HG03060 (cell line): ENCODE data around the gene RAPGEF5.
A peak's percentile ranks its signal among the peaks of the same experiment; 100 is the strongest.

Source experiments
- ATAC-seq: cut with Tn5 transposase; IDR thresholded peaks from one replicate; pipeline ENCODE4 v1.9.1; 2021; ENCODE audit warnings: low read depth, moderate number of reproducible peaks; ENCODE audit not compliant: unreplicated experiment

Gene RAPGEF5

DNA sequence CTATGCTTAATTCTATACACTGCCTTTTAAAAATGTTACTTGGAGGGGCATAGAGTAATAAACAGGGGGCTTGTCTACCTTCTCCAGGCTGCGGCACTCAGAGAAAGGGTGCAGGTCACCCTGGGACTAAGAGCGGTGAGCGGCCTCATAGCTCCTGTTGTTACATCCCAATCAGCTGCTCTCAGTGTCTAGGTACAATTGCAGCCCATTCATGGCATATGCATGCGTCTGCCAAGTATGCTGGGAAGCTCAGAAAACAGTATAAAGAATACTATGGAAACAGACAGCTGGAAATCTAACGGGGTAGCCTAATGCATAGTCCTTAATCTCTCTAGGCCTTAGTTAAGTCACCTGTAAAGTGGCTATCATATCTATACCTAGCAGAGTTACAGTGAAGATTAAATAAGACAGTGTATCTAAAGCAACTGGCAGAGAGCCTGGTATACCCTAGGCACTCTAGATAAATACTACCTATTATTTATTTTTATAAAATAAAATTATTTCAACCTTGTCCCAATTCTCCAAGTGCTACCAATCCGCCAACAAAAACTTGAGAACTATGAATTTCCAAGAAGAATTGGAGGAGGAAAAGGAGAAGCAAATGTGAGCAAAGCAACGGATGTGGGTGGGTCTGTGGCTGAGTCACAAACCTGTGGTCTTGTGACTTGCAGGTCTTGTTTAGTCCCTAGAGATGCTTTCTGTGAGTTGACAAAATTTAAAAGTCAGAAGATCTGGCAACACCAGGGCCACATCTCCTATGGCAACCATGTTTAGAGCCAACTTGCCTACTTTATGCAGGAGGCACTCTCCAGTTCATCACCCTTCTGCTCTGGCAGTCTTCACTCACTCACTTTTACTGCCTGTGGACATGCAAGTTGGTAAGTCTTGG, 183.0 kb downstream of the RAPGEF5 start:
- ATAC-seq, result peak; percentile 98

DNA sequence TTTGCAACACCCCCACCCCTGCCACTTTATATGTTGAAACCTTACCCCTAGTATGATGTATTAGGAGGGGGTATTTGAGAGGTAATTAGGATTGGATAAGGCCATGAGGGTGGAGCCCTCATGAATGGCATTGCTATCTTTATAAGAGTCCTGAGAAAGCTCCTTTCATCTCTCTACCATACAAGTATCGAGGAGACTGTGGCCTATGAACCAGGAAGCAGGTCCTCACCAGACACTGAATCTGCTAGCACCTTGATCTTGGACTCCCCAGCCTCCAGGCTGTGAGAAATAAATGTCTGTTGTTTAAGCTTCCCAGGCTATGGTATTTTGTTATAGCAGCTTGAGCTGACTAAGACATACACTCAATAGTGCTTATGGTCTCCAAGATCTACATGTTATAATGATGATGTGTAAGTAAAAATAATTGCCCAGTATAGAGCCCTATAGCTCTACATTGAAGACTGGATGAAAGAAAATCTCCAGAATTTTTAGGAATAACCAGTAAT, 188.8 kb downstream of the RAPGEF5 start:
- no peak for ATAC-seq

DNA sequence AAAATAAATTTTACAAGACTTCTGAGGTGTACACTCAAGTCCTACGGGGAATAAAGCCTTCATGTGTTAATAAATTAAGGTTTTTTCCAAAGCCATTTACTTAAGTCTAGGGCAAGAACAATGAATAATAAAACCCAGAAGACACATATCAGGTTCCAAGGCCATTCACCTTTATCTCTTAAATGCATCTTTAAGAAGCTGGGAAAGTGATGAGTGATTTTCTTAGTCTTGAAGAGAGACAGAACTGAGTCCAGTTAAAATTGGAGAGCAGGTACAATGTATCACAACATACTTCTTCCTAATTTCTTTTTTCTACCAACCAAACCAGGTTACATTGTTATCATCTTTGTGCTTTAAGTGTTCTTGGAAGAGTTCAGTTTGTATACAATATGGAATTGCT, 189.5 kb downstream of the RAPGEF5 start:
- ATAC-seq, result no peak

DNA sequence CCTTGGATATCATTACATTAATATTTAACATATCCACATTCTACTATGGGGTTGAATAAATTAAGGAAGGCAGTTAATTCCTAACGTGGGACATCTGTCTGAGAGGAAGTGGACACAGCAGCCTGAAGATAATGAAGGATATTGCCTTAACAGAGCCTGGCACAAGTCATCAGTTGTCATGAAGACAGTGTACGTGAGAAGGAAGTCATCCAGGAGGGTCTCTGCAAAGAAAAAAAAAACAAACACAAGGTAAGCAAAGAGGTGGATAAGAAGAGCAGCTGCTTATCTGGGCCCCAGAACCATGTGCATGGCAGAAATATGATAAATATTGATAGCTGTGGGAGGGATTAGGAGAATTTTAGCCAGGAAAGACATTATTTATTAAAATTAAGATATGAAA, 190.0 kb downstream of the RAPGEF5 start:
- ATAC-seq, result no peak

DNA sequence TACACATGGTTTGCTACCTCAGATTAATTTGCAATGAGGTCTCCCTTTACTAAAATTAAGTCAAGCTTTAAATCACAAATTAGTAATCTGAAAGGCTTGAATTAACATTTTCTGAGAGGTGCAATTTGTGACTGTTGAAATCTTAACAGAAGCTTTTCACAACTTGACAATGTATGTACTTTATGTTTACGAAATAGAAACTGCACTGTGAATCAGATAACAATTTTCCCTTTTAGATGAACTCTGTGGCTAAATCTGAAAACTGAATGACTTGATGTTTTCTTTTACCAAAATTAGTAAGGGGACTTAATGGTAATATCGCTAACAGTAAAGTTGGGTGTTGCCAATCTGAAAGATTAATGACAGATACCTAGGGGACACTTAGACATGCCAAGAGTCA, 197.6 kb downstream of the RAPGEF5 start:
- no peak for ATAC-seq

DNA sequence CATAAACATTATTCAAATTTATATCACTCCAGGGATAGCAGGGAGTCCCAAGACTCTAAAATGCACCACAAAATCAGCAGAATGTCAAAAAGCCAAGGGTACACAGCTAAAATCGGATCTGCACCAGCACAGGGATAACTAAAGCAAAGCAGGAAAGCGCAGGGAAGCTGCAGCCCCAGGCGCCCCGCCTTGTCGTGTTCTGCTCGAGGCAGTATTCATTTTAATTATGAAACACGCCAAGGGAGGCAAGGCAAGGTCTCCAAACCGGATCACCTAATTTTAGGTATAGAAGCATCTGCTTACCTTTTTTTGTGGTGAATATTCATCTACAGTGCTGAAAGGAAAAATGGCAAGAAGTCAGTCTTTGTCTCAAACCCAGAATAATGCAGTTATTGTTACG, 199.4 kb downstream of the RAPGEF5 start:
- ATAC-seq, result no peak

DNA sequence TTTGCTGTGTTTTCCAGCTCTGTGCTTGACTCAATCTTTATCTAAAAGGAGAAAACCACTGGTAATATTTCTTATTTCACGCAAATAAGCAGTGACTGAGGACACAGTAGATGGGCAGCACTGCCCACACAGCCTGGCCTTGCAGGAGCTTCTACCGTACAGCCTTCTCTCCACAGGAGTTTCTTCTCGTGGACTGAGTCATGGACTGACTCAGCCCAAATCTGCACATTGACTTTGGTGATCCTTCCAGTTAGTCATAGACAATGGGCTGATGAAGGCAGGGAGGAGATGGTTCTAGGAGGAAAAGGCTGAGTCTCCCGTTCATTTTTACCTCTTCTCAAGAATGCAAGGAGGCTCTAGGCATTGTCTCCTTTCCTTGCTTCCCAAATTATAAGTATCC, 200.7 kb downstream of the RAPGEF5 start:
- no peak for ATAC-seq

DNA sequence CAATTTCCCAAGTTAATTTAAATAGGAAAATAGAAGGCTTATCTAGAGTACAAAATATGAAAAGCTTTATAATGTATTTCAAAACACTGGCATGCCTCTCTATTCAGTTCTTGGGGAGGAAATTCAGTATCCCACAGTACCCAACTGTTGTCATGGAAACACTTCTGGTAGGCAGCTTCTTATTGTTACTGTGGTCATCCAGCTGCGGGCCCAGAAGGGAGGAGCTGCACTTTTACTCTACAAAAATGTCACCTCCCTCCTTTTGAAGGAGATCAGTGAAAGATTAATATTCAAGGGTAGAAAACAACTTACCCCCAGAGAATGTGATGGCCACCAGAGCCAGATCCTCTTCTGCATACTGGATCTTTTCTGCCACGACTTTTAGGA, 202.8 kb downstream of the RAPGEF5 start:
- ATAC-seq, result no peak

DNA sequence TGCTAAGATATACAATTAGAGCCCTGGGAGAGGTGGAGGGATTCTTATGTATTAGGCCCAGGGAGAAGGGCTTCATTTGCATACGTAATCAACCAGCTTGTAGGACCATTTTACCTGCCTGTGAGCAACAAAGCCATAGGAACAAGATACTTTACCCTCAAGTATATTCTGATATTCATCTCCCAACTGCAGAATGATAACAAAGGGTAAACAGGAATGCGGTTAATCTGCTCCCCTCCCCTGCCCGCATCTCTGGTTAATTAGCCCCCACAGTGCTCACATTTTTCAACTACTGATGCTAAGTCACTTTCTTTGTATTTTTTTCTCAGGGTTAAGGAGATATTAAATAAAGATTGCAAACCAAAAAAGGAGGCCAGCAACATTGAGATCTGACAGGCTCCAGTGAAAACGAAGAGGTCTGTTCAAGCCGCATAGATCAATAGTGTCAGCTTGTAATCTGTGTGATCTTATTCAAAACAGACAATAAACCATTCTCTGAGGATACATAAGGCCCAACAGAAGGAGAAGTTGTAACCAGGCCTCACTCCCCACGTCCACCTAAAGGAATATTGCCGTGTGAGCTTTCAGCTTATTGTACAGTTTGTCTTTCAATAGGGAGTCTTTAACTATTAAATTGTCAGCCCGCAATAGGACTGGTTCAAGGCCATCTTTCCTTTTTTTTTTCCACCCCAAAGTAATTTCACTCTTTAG, 203.4 kb downstream of the RAPGEF5 start:
- no peak for ATAC-seq

DNA sequence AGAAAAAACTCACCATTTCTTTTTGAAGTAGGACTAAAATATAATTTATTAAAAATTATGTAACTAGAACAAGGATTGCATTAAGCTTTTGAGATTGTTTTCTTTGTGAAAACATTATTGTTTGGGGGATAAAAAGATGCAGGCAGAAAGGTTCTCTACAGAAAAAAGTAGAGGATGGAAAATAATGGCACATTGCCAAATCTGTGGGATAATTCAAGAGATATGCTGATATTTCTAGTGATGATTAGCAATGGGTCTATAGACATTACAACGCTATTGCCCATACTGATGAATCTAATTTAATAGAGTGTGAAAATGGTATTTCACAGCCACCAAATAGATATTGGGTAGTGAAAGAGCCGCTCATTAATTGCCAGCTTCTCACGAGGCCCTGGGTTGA, 204.3 kb downstream of the RAPGEF5 start:
- no peak for ATAC-seq

DNA sequence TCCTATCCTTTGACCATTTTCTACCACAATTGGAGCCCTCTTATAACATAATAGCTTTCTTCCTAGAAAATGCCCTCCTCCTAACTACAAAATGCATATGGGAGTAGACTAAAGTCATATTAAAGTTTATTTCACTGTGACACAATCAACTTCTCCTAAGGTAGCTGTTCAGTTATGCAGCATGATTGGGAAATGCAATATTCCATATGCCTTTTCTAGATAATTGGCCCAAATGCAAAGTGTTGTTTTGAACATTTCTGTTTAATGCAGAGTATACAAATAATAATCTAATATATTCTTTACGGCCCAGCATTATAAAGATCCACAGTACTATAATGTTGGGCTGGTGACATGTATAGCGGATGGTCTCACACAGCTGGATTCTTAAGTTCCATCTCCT, 205.1 kb downstream of the RAPGEF5 start:
- no peak for ATAC-seq

DNA sequence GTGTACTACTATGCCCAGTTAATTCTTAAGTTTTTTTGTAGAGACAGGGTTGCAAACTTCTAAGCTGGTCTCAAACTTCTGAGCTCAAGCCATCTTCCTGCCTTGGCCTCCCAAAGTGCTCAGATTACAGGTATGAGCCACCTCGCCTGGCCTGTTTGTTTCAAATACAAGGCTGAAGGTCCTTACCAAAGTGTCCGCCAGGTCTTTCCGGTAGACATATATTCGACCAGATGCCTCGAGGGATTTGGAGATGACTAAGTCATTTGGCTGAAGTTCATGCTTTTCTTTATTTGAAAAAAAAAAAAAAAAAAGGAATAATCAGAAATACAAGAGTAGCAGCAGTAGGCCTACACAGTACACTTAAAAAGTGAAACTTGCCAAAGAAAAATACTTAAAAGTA, 206.7 kb downstream of the RAPGEF5 start:
- no peak for ATAC-seq

DNA sequence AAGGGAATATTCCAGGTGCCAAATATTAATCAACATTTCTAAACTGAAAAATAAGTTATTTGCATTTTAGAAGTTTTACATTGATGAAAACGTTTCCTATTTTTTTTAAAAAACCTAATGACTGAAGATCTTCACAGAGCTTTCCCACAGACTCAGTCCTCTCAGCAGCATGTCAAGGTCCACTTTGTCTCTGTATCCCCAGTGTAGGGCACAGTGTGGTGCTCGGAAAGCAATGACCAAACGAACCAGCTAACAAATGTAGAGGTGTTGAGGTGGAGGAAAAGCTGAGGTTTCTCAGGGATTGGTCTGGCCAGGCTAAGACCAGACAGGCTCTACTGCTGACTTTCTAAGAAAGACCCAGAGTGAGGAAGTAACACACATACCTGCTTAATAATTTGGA, 209.1 kb downstream of the RAPGEF5 start:
- no peak for ATAC-seq

DNA sequence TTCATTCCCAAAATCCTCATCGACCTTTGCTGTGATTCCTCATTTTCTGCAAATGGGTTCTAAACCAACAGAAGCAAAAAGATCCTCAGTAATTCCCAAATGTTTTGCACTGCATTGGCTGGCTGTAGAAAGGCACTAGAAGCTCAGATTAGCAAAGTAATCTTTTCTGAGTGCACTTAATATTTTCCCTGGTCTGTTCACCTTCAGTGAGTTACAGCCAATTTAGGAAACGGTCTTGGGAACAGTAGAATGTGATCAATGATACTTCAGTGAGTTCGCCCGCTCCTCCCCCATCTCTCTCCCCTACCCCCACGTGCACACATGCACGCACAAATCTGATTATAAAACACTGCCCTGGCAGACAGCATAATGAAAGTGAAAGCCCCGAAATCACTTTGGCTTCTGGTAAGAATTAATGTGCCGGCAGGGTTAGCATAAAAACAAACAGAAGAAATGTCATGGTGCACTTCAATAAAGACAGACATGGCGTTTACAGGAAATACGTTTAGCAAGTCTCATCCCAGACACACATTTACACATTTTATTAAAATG, 209.9 kb downstream of the RAPGEF5 start:
- no peak for ATAC-seq

DNA sequence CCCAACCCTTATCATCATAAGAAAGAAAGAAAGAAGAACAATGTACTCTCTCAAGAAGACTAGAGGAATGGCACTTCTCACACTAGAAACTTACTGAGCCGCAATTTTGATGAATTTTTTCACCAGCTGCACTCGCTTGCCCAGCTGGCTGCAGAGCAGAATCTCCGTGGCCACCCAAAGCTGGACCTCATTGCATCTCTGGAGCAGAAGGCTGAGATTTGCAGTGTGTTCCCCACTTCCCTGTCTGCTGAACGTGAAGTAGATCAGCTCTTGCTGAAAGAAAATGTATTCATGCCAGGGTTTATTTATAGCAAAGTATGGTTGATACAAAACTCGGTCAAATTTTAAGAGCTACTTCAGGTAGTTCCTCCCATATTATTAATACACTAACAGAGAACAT, 212.0 kb downstream of the RAPGEF5 start:
- no peak for ATAC-seq

DNA sequence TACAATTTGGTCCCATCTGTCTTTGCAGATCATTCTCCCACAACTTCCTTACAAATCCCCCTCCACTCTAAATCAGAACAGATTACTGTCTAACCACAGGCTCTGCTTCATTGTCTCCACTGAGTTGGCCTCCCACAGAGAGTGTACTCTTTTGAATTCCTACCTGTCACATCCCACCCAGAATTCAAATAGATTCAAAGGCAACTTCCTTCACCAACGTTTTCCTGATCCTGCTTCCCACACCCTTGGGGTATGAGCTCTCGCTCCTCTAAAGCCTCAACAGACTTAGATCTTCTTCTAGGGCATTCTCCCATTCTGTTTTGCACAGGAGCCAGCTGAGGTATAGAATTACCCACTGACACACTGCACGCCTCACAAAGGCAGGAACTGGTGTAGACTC, 213.5 kb downstream of the RAPGEF5 start:
- no peak for ATAC-seq

DNA sequence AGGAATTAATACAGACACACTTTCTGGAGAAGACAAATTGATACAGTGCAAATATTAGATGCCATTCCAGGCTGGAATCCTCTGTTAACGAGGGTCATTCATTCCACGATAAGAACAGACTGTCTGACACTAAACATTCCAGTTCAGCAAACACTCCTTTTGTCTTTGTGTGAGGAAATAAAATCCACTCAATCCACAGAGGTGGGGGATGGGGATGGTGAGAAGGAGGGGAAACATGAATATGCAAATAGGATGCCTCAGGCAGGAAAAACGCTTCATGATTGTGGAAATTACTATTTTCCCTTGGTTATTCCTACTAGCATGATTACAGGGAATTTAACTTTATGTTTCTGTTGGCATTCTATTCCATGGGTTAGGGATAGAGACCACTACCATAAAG, 214.4 kb downstream of the RAPGEF5 start:
- no peak for ATAC-seq

DNA sequence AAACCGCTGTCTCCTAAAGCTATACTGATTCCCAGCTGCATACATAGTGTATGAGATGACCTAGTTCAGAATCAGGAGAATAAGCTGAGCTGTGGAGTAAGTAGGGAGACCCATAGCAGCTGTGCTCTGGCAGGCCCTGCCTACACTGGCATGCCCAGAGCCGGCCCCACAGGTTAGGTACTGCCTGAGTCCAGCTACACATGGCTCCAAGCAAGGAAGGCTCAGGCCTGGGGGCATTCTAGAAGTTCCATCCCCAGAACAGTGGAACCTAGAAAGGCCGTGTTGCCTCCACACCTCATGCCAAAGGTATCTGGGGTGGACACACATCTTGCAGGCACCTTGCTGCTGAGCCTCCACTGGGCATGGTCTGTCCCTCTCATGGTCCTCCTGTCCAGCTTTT, 215.6 kb downstream of the RAPGEF5 start:
- no peak for ATAC-seq

DNA sequence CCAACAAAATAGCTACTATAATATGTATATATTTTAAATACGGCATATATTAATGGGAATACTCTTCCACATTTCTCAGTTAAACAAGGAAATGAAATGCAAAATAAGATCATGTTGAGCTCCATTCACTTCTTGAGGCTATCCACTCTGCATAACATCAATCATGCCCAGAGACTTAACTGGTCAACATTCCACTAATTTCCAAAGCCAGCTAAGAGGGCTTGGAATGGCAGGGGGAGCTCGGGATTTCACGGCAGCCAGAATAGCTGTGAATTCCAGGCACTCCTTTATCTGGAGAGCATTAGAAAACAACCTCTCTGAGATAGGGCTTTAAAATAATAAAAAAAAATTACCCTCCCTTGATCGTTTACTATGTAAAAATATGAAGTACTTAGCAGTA, 216.4 kb downstream of the RAPGEF5 start:
- no peak for ATAC-seq

DNA sequence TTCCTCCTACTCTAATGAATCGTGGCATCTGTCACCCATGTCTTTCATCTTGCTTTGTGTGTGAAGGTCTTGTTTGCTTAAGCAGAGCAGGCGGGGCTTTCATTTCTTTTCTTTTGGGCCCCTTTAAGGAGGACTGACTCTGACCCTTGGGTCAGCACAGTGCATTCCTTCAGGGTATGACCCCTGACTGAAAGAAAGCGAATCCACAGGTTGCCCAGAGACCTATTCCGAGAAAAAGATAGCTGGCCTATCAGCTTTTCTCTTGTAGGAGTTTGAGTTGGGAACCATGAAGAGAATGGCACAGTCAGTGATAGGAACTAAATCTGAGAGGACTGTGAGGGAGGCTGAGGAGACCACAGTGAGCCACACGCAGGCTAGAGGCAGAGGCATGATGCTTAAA, 218.1 kb downstream of the RAPGEF5 start:
- no peak for ATAC-seq

DNA sequence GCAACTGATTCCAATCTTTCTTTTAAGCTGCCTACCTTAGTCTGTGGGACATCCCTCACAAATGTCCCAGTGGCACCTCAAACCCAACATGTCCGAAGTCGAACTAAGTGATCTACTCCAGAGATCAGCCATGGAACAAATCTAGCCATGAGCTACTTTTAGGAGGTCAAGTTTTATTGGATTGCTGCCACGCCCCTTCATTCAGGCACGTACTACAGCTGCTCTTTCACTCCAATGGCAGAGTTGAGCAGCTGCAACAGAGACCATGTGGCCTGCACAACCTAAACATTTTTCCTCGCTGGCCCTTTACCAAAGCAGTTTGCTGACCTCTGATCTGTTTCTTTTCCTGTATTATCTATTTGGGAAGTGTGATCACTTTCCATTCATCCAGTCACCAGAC, 218.8 kb downstream of the RAPGEF5 start:
- ATAC-seq, result no peak

DNA sequence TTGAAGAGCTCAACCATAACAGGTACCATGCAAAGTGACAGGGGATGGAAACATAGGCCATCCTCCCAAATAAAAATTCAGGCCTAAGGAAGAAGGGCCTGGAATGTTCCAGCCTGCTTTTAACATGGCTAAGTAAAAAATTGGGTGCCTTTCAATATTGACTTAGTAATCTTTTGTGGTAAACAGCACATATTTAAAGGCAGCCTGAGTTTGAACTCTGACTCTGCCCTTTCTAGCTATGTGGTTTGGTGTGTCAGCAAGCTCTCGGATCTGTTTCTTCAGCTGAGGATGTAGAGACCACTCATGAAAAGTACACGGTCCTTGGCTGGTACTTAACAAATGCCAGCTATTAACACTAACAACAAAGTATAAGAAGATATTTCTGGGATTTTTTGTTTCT, 219.5 kb downstream of the RAPGEF5 start:
- no peak for ATAC-seq
